Renal cortex interstitium (tissue), 11 donors: ENCODE results near the gene GSTM3. TPM values are rescaled to one million over a fixed set of nuclear protein-coding genes. Genes with fewer than 3 reads are reported as not detected.
"Not testable (repeated sequence)": the region's sequence is repeated elsewhere in the genome, so short reads cannot be mapped to it uniquely, and the experiment has no call there.

Experiments
- DNase-seq, 11 donors: peaks; one replicate each; pipeline ENCODE4 v3.0.0-alpha.2; 2013; ENCODE audit warnings: low read depth in 9 of 11, low spot score in 4 of 11; ENCODE audit errors: extremely low read depth in 1 of 11
- polyA plus RNA-seq, 3 donors: library from polyadenylated mRNA; unstranded; fragments of 120-200 nt; gene quantifications; one replicate each; pipeline ENCODE4 v1.2.1, GENCODE V29; 2013; ENCODE audit not compliant: insufficient read length in 3 of 3

Gene GSTM3
- polyA plus RNA-seq, 3 donors = 168 to 208 (median 174) TPM

DNA sequence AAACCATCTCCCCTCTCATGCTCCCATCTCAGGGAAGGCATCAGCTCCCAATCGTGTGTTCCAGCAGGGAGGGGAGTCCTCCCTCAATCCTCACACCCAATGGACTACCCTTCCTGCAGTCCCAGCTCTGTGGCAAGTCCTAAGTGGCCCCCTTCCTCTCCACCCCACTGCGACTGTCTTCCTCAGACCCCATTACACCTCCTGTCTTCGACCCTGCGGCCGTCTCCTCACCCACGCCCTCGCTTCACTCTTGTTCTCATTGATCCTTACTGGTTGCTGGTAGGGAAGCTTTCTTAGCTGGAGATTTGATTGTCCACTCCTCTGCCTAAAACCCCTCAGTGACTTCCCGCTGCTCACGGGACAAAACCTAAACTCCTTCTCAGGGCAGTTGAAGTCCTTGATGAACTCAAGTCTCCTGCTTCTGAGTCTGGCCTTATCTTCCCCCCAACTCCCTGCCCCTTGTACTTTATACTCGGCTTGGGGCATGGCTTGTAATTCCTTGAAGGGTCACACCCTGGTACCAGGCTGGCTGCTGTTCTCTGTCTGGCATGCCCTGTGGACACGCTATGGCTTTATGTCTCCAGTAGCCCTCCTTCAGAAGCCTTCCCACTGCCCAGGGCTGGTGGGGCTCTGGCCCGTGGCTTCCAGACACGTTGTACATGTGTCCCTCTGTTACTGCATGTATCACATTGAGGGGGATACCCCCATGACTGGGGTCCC is 25.2 kb upstream of the GSTM3 start:
- DNase-seq = no peak

- no peak for DNase-seq
Observed at GRCh38 chr1:109765483-109765815, 24.6 kb upstream of the GSTM3 start.

DNA sequence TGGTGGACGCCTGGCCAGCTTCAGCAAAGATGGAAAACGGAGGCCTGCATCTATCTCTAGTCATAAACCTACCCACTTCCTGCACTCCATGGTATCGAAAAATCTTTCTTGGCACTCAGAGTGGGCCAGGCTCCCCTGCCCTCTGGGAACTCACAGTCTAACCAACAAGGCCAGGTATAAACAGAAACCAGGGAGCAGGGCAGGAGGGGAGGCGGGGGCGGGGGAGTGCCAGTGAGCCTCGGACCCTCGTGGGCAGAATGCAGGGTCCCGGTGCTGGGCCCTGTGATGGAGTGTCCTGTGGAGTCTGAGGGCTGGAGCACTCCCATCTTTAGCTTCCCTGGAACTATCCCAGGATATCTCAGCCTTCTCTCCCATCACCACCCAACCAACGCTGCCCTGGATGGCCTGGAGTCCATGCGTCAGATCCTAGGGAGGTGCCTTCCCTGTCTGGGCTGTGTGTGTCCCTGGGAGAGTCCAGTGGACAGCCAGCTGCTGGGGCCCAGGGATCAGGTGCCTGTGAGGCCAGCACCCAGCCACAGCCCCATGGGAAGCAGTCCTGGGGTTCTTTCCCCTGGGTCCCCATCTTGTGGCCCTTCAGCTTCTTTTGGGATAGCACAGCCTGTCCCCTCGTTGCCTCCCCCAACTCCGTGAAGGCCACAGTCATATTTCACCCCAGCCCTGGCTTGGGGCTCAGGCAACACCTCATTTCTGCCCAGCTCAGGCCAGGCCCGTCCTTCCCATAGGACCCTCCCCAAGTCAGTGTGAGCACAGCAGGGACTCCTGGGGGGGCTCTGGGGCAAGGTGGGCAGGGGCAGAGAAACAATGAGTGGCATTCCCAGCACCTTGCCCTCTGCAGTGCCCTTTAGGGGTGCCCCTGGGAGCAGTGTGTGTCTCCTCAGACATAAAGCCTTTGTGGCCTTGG is 24.0 kb upstream of the GSTM3 start:
- no peak for DNase-seq

DNA sequence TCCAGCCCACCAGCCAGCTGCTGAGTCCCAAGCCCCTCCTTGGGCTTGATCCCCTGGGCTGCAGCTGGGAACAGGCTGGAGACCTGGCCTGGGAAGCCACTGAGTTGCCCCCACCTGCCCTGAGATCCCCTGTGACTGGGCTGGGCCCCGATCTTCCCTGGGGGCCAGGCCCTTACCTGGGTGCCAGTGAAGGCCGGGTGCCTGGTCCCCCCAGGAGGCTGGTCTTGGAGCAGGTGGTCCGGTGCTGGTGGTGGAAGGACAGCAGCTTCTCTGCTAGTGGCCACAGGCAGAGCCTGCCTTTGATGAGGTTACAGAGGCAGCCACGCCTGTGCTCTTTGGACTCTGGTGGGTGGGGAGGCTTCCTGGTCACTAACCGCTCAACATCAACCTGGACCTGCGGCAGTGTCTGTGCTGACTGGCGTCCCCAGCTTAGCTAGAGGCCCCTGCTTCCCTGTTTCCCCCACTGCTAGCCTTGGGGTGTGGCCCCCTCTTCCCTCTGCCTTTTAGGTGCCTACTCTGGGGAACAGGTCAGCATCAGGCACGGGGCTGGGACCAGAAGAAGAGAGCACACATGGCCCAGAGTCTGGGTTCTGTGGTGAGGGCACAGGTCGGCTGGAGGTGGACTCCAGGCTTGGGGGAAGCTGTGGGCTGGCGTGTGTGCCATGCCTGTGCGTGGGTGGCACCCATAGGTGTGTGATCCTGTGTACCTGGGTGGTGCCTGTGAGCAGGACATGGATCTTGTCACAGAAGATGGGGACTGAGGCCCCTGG is 23.0 kb upstream of the GSTM3 start, which contains the start of gene EPS8L3:
EPS8L3 (minus strand) TSS at position 278 of the 770 bp plus-strand sequence. CDS start 2,174 bp downstream, outside the sequence.
- DNase-seq = no peak

GRCh38 chr1:109762821-109763645 is 22.2 kb upstream of the GSTM3 start:
- DNase-seq = peak in 2 of 11 donors; percentile 30 to 35

DNA sequence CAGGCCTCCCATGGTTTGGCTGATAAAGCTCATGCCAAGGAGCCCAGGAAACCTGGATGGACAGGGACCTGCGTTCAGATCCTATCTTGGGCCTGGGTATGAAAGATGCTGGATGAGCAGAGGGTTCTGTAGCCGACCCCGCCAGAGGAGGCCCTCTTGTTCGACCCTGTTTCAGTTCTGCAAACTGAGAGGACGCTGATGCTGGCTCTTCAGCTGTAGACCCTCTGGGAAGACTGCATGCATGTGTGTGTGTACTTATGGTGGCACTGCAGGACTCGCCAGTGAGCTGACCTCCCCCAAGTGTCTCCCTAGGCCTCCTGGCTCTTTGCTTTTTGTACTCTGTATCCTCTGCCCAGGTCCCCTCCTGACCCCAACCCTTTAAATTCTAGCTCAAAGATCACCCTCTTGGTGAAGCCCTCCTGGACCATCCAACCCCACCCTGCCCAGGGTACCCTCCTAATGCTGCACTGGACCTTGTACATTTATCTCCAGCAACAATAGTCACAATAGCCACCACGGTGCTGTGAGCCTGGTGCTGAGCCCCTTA is 21.3 kb upstream of the GSTM3 start:
- no peak for DNase-seq

- peak in 1 of 11 donors; percentile 34 for DNase-seq
Observed at GRCh38 chr1:109761227-109762038, 20.6 kb upstream of the GSTM3 start.

DNA sequence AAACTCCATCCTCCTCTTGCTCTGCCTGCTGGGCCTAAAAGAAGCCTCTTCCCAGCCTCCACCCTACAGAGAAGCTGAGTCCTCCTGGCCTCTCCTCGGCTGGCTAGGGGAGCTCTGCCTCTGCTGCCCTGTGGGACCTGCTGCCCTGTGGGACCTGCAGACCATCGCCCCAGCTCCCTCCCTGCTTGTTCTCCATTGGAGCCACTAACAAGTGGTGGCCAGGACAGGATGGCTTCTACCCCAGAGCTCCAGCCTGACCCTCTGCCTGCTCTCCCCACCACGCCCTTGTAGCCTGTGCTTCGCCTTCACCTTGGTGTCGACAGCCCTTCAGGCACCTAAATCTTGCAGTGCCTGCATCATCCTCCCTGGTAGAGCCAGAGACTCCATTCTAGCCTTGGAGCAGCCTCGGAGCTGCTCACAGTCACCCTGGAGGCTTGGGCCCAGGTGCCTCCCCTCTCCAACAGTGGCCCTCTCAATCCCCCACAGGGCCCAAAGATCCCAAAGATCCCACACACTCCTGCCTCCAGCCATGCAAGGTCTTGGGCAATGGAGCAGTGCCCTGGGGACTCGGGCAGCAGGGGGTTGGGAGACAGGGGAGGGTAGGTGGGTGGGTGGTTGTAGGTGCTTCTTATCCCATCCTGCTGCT is 19.9 kb upstream of the GSTM3 start:
- DNase-seq = no peak

DNA sequence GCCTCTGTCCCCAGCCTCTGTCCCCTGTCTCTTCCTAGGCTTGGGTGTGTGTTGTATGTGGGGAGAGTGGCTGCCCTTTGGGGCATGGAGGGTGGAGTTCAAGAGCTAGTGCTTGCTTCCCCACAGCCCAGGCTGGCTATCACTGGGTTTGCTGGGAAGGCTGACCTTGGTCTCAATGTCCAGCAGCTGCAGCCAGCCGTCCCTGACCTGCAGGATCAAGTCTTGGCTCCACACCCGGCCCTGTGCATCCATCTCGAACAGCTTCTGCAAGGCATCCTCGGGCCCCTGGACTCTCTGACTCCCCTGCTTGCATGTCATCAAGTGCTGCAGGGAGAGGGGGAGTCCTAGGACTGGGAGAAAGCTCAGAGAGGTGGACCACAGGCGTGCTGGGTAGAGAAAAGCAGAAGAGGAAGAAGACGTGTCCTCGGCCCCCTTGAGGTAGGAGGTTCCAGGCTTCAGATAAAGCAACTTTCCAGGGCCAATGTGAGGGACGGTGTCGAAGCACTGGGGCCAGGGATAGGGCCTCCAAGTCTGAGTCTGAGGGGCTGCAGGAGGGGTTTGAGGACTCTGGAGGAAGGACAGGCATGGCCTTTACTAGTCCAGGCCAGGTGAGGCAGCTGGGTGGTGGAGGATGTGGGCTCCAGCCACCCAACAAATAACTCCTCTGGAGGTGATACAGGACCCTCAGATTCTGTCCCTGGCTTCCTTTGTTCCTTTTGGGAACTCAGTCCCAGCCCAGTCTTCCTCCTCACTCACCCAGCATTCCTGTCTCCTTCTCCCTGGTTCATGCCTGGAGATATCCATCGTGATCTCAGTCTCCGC is 18.9 kb upstream of the GSTM3 start:
- no peak for DNase-seq

DNA sequence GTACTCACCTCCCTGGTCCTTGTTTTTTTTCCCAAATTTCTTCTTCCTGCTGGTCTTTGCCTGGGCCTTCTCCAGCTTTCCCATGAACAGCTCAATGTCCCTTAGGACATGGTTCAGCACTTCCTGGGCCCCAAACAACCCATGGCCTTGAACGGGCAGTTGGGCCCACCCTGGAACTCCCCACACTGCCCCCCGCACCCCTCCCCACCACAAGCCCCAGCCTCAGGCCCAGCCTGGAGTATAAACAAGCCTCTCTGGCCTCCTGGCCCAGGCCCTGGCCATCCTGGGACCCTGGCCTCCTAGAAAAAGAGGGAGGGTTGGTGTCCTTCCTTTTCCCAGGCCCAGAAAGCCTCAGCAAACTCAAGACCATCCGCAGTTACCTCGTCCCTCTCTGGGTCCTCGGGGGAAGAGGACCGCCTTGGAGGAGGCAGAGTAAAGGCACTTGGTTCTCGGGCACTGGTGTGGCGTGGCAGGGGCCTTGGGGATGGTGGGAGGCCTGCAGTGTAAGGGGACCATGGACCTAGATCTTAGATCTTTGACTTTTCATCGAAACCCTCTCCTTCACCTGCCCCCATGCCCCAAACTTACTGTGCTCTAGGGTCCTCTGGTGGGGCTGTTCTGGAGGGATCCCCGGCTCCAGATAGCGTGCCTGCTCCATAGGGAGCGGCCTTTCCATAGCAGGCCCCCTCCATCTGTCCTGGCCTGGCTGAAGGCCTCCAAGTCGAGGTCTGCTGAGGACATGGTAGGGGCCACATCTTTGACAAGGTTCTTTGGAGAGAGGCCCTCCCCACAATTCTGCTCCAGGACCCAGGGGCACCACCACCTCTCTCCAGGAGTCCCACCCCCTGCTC is 17.3 kb upstream of the GSTM3 start:
- DNase-seq = no peak

DNA sequence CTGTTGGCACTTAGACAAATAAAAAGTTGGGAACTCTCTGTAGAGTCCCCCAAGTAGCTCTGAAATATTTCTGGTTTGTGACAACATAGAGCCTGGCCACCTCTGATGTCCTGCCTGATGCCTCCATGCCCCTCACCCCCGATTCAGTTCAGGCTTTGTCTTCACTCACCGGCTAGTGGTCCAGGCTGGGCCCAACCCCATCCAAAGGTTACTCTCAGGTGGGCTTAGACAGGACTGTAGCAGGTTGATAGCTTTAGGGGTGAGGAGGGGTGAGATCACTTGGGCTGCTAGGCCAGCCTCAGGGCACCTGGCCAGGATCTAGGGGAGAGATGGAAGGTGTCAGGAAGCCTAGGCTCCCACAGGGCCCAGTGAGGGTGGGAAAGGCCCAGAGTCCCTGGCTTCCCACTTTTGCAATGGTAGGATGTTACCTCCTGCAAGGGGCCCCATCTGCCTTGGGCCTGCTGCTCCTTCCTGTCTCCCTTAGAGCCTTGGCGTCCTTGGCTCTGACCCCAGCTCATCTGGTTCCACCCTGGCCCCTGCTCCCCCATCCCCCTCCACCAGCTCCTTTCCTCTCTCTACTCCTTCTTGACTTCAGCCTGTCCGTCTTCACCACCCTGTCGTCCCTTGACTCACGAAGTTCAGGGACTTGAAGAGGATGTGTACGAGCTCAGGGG is 16.1 kb upstream of the GSTM3 start:
- no peak for DNase-seq

GRCh38 chr1:109756325-109756724 is 15.5 kb upstream of the GSTM3 start:
- DNase-seq = not testable (repeated sequence)

DNA sequence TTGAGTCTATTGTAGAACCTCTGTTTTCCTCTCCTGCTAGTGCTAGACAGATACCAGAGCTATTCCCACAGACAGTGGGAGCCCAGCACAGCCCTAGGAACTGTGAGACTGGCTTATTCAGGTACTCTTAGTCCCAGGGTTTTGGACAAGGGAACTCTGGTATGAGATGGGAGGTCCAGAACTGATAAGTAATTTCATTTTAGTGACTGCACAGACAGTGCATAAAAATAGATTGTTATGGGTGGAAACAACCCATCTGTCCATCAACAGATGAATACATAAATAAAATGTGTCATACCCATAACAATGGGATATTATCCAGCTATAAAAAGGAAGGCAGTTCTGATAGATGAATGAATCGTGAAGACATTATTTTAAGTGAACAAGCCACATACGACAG is 13.9 kb upstream of the GSTM3 start:
- no peak for DNase-seq

- no peak for DNase-seq
Observed at GRCh38 chr1:109751531-109752260, 10.9 kb upstream of the GSTM3 start.
